22Rv1 (cell line): ENCODE results near the gene ZBTB11.
"Not testable (repeated sequence)": the region's sequence is repeated elsewhere in the genome, so short reads cannot be mapped to it uniquely, and the experiment has no call there.

Experiments used
- ZFX ChIP-seq: fragments of 450-650 bp; IDR thresholded peaks from 2 replicates; pipeline ENCODE4 v1.6.1; 2017; ENCODE audit warnings: antibody characterized with exemption, borderline replicate concordance
- TF ChIP-seq, protein P1 (sequence below): fragments of 450-650 bp; IDR thresholded peaks from 2 replicates; pipeline ENCODE4 v1.5.1; 2017; ENCODE audit warnings: mild to moderate bottlenecking

DNA sequence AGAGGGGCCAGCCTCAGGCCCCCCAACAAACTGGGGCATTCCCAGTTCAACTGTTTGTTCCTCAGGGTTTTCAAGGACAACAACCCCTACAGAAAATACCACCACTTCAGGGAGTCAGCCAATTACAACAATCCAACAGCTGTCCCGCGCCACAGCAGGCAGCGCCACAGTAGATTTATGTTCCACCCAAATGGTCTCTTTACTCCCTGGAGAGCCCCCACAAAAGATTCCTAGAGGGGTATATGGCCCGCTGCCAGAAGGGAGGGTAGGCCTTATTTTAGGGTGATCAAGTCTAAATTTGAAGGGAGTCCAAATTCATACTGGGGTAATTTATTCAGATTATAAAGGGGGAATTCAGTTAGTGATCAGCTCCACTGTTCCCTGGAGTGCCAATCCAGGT, 17.9 kb upstream of the ZBTB11 start:
- TF ChIP-seq, protein P1, sequence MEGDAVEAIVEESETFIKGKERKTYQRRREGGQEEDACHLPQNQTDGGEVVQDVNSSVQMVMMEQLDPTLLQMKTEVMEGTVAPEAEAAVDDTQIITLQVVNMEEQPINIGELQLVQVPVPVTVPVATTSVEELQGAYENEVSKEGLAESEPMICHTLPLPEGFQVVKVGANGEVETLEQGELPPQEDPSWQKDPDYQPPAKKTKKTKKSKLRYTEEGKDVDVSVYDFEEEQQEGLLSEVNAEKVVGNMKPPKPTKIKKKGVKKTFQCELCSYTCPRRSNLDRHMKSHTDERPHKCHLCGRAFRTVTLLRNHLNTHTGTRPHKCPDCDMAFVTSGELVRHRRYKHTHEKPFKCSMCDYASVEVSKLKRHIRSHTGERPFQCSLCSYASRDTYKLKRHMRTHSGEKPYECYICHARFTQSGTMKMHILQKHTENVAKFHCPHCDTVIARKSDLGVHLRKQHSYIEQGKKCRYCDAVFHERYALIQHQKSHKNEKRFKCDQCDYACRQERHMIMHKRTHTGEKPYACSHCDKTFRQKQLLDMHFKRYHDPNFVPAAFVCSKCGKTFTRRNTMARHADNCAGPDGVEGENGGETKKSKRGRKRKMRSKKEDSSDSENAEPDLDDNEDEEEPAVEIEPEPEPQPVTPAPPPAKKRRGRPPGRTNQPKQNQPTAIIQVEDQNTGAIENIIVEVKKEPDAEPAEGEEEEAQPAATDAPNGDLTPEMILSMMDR: not testable (repeated sequence)
- not testable (repeated sequence) for TF ChIP-seq ZFX
